Hematopoietic multipotent progenitor cell treated with erythropoietin and hydrocortisone succinate and interleukin-3 and kit ligand, for 8 days (in vitro differentiated cells): ENCODE results near the gene MRPL48.
A peak's percentile ranks its signal among the peaks of the same experiment; 100 is the strongest.
"Not testable (repeated sequence)": the region's sequence is repeated elsewhere in the genome, so short reads cannot be mapped to it uniquely, and the experiment has no call there.

Source experiments
- DNase-seq: peaks from one replicate; pipeline ENCODE4 v3.0.0-alpha.2; 2015

Gene MRPL48

DNA sequence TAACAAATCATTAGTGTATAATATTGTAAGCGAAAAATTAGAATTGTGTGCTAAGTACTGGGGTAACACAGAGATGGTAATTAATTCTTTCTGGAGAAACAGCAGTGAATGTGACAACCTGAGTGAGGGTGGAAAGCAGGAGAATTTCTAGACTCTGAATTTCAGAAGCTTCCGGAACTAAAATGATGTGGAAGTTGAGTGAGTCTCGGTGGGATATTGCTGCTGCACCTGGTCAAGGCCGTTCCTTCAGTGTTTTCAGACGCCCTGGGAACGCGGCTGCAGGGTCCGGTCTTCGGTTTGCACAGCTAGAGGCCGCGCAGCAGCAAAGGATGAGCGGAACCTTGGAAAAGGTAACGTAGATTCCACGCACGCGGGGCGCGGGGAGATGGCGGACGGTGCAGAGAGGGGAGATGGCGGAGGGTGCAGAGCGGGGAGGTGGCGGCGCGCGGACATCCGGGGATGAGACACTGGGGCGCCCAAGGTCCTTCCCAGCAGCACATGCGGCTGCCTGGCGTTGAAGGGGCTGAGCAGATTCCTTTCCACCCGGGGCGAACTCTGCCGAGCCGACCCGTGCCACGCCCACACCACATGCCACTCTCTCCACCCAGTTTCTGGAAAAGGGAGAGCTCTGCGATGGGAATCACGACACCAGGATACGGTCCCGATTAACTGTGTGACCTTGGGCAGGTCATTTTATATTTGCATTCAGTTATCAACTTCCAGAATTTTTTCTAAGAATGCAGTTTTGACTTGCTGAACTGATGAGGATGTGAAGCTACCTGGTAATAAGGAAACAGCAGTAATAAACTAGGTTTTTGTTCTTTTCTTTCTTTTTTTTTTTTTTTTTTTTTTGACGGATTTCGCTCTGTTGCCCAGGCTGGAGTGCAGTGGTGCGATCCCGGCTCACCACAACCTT is at the start of gene MRPL48:
TSS of gene MRPL48 (plus strand) at position 232 of the 916 bp plus-strand sequence. CDS start at position 330, 98 bp downstream.
- peak; percentile 92 for DNase-seq

DNA sequence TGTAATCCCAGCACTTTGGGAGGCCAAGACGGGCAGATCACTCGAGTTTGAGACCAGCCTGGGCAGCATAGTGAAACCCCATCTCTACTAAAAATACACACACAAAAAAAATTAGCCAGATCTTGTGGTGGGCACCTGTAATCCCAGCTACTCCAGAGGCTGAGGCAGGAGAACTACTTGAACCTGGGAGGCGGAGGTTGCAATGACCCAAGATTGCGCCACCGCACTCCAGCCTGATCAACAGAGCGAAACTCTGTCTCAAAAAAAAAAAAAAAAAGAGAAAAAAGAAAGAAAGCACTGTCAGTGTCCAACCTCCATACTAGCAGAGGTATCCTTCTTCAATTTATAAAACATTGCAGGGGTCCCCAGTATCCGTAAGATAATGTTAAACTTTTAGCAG is 44.6 kb upstream of the MRPL48 start:
- no peak for DNase-seq

GRCh38 chr11:73746701-73747100 is 41.0 kb upstream of the MRPL48 start:
- no peak for DNase-seq

- DNase-seq: no peak
Measured at GRCh38 chr11:73747762-73748161, 39.9 kb upstream of the MRPL48 start.

- no peak for DNase-seq
Measured at GRCh38 chr11:73748300-73748699, 39.4 kb upstream of the MRPL48 start.

GRCh38 chr11:73749118-73749517 is 38.6 kb upstream of the MRPL48 start:
- no peak for DNase-seq

DNA sequence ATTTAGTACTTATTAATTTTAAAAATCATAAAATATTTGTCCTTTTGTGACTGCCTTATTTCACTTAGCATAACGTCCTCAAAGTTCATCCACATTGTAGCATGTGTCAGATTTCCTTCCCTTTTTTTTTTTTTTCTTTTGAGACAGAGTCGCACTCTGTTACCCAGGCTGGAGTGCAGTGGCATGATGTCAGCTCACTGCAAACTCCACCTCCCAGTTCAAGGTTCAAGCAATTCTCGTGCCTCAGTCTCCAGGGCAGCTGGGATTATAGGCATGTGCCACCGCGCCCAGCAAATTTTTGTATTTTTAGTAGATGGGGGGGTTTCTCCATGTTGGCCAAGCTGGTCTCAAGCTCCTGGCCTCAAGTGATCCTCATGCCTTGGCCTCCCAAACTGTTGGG is 37.4 kb upstream of the MRPL48 start:
- no peak for DNase-seq

- DNase-seq: not testable (repeated sequence)
Measured at GRCh38 chr11:73750862-73751261, 36.8 kb upstream of the MRPL48 start.

- DNase-seq: no peak
Measured at GRCh38 chr11:73752216-73752867, 35.3 kb upstream of the MRPL48 start.

- DNase-seq: no peak
Measured at GRCh38 chr11:73752903-73753302, 34.8 kb upstream of the MRPL48 start.

GRCh38 chr11:73753938-73754337 is 33.7 kb upstream of the MRPL48 start:
- DNase-seq: no peak

GRCh38 chr11:73755670-73756069 is 32.0 kb upstream of the MRPL48 start:
- DNase-seq: no peak

- DNase-seq: no peak
Measured at GRCh38 chr11:73757598-73757997, 30.1 kb upstream of the MRPL48 start.

GRCh38 chr11:73758451-73758850 is 29.2 kb upstream of the MRPL48 start:
- DNase-seq: no peak

- no peak for DNase-seq
Measured at GRCh38 chr11:73759610-73760134, 28.0 kb upstream of the MRPL48 start.

DNA sequence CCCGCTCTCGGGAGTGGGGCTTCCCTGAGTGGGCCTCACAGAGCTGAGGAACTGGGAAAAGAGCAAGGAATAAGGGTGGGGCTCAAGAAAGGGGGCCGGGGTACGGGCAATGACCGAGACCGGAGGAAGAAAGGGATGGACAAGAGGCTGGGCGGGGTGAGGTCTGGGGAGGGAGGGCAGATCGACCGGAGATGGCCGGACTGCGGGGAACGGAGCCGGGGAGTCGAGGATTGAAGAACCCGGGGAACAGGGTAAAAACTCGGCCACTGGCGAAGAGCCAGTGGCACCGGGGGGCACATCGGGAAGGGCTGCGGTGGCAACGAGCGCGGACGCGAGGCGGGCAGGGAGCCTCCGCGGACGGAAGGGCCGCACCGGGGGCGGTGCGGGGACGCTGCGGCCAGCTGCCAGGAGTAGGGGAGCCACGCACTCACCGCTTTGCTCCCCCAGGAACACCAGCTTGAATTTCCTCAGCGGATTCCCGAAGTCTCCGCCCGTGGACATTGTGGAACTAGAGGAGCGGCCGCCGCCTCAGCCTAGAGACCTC is 27.5 kb upstream of the MRPL48 start:
- no peak for DNase-seq

DNA sequence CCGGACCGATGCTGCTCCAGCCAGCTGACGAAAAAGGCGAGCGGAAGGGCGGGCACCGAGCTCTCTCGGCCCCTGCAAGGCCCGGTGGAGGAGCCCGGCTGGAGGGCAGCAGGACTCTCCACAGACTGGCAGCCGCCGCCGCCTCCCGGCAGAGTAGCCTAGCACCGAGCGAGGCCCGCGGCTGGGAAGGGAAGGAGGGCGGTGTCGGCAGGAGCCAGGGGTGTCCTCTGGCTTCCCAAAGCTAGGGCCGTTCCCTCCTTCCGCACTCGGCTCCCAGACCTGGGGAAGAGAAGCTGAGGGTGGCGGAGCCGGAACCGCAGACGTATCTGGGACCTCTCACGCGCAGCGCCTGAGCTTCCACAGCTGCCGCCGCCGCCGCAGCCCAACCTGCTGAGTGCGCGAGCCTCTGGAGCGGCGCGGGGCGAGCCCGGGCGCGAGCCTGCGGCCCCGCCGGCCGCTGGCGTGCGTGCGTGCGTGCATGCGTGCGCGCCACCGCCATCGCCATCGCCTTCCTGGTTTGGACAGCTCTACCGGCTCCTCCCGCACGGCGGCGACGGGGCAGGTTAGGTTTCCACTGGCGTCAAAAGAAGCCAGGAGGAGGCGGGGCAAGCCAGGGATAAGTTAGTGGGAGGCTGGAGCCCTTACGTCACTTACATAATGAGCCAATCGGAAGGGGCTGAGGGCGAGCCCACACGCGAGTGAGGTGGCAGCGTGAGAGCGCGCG is 26.8 kb upstream of the MRPL48 start, which contains the start of gene RAB6A:
TSS of gene RAB6A (minus strand) at position 396 of the 724 bp plus-strand sequence. CDS start 439 bp downstream, outside the sequence.
- DNase-seq: peak; percentile 100

DNA sequence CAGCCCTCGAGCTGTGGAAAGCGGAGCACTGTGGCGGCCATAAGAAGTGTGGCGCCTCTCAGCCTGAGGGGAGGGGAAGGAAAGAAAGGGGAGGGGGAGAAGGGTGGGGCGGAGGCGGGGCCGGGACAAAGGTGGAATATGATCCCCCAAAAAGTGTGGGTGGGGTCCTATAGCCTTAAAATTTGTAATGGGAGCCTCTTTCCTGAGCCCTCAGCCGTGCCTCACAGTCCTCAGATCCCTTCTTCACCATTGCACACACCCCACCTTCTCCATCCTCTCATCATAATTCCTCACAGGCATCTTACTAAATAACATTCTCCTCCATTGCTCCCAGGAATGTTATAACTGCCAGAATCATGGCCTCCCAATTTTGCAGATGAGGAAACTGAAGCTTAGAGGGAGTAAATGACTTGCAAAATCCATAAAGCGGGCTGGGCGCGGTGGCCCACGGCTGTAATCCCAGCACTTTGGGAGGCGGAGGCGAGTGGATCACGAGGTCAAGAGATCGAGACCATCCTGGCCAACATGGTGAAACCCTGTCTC is 26.2 kb upstream of the MRPL48 start:
- DNase-seq: no peak

- no peak for DNase-seq
Measured at GRCh38 chr11:73762732-73763131, 24.9 kb upstream of the MRPL48 start.

- DNase-seq: no peak
Measured at GRCh38 chr11:73766763-73767162, 20.9 kb upstream of the MRPL48 start.

GRCh38 chr11:73770811-73771210 is 16.9 kb upstream of the MRPL48 start:
- not testable (repeated sequence) for DNase-seq
